PFSK-1 (cell line): ENCODE measurements around the gene SAMD9.

ENCODE experiments used
- FOXP2 ChIP-seq: optimal IDR thresholded peaks from 2 replicates; pipeline ENCODE3; 2011; ENCODE audit warnings: borderline replicate concordance, control low read depth, inconsistent platforms; ENCODE audit not compliant: insufficient read depth; ENCODE audit errors: extremely low read length, extremely low read depth
- POLR2AphosphoS5 ChIP-seq: IDR thresholded peaks from 2 replicates; pipeline ENCODE4 v1.6.1; 2012; ENCODE audit warnings: low read depth, mild to moderate bottlenecking, control low read depth, low read length, moderate library complexity
- SIN3A ChIP-seq: IDR thresholded peaks from 2 replicates; pipeline ENCODE4 v1.6.1; 2012; ENCODE audit warnings: mild to moderate bottlenecking, low read length, moderate library complexity, borderline replicate concordance; ENCODE audit not compliant: insufficient read depth
- TAF1 ChIP-seq: IDR thresholded peaks from 2 replicates; pipeline ENCODE4 v1.6.1; 2012; ENCODE audit warnings: low read length, control low read depth, borderline replicate concordance; ENCODE audit not compliant: insufficient read depth
- TF ChIP-seq, protein P1 (sequence below), 2 experiments: IDR thresholded peaks; 2 replicates each; pipeline versions ENCODE4 v1.6.1 to v1.8.0; 2011 to 2012; ENCODE audit warnings: low read depth in 2 of 2, low read length in 2 of 2, control low read depth in 1 of 2, inconsistent platforms in 1 of 2, mild to moderate bottlenecking in 1 of 2, moderate library complexity in 1 of 2; ENCODE audit not compliant: insufficient read depth in 1 of 2

The SAMD9 gene

DNA sequence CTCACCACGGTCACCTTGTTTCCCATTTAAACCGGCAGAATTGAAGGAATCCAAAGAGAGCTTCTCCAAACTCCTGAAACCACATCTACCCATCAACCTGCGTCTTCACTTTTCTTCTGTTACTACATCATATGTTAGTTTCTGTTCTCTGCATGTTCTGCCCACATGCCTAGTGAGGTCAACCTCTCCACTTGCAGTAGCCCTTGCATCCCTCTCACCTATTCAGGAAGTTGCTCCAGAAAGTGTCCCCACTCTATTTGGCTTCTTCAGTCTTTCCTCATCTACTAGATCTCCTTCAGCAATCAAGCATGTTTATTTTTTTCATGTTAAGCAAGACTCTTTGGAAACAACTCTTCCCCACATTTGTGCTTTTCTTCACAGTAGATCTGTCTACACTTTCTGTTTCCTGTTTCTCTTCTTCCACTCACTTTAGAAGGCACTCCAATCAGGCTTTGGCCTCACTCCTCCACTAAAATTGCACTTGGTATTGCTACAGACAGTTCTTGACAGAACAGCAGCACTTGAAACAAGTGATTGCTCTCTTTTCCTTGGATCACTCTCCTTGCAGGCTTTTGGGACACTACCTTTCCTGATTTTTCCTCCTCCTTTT lies 22.9 kb upstream of the SAMD9 start:
- TF ChIP-seq POLR2AphosphoS5 = no peak
- no peak for TF ChIP-seq FOXP2
- TF ChIP-seq TAF1 = no peak
- TF ChIP-seq, protein P1, sequence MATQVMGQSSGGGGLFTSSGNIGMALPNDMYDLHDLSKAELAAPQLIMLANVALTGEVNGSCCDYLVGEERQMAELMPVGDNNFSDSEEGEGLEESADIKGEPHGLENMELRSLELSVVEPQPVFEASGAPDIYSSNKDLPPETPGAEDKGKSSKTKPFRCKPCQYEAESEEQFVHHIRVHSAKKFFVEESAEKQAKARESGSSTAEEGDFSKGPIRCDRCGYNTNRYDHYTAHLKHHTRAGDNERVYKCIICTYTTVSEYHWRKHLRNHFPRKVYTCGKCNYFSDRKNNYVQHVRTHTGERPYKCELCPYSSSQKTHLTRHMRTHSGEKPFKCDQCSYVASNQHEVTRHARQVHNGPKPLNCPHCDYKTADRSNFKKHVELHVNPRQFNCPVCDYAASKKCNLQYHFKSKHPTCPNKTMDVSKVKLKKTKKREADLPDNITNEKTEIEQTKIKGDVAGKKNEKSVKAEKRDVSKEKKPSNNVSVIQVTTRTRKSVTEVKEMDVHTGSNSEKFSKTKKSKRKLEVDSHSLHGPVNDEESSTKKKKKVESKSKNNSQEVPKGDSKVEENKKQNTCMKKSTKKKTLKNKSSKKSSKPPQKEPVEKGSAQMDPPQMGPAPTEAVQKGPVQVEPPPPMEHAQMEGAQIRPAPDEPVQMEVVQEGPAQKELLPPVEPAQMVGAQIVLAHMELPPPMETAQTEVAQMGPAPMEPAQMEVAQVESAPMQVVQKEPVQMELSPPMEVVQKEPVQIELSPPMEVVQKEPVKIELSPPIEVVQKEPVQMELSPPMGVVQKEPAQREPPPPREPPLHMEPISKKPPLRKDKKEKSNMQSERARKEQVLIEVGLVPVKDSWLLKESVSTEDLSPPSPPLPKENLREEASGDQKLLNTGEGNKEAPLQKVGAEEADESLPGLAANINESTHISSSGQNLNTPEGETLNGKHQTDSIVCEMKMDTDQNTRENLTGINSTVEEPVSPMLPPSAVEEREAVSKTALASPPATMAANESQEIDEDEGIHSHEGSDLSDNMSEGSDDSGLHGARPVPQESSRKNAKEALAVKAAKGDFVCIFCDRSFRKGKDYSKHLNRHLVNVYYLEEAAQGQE (IDR thresholded peaks at IDR 0.05; ENCODE audit: insufficient read depth in 1 of 2, low read depth in 2 of 2, low read length in 2 of 2) = no peak
- TF ChIP-seq SIN3A = no peak

DNA sequence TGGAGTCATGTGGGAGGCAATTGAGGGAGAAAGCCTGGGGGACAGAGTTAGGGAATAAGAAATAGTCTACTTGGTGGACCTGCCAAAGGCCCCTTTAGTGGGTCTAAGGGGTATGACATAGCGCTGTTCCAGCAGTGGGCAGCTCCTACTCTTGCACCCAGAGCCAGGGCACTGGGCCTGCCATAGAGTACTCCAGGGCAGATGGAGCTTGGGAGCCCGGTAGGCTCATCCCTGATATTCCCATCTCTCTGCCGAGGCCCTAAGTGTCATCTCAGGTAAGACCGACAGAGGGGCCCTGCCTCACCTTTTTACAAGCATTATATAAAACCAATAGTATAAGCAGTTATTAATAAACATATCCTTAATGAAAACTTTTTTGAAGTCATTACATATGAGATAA lies 20.8 kb upstream of the SAMD9 start:
- TF ChIP-seq TAF1 (no peak), FOXP2 (no peak), SIN3A (no peak), POLR2AphosphoS5 (no peak)
- TF ChIP-seq, protein P1 (IDR thresholded peaks at IDR 0.05; ENCODE audit: insufficient read depth in 1 of 2, low read depth in 2 of 2, low read length in 2 of 2) = no peak

GRCh38 chr7:93133005-93133404 lies 15.2 kb upstream of the SAMD9 start:
- no peak for TF ChIP-seq FOXP2
- no peak for TF ChIP-seq POLR2AphosphoS5
- TF ChIP-seq, protein P1 (IDR thresholded peaks at IDR 0.05; ENCODE audit: insufficient read depth in 1 of 2, low read depth in 2 of 2, low read length in 2 of 2) = no peak
- no peak for TF ChIP-seq SIN3A
- TF ChIP-seq TAF1 = no peak

- no peak for TF ChIP-seq FOXP2
- no peak for TF ChIP-seq POLR2AphosphoS5
- no peak for TF ChIP-seq TAF1
- TF ChIP-seq, protein P1 (IDR thresholded peaks at IDR 0.05; ENCODE audit: insufficient read depth in 1 of 2, low read depth in 2 of 2, low read length in 2 of 2) = no peak
- TF ChIP-seq SIN3A = no peak
Observed at GRCh38 chr7:93132216-93132615, 14.4 kb upstream of the SAMD9 start.
